Activated B cell treated with CpG ODN at 0.5 μM for 24 hours (primary cell): ENCODE measurements around the gene PCNX1. TPM values are rescaled to one million over a fixed set of nuclear protein-coding genes. Genes with fewer than 3 reads are reported as not detected.

Experiments
- ATAC-seq: fragments of 200-7000 bp; cut with Tn5 transposase; one replicate; pipeline ENCODE4 v1.10.0; 2021; ENCODE audit warnings: low read depth, mild to moderate bottlenecking, moderate library complexity
- CTCF ChIA-PET: fragments of 350-600 bp; sonication (Branson Sonifier 250); formaldehyde crosslinking; loops from one replicate; lab custom pipeline; 2021; ENCODE audit warnings: antibody characterized with exemption; lab: Charles Lee
- POLR2A ChIA-PET: fragments of 350-600 bp; sonication (Branson Sonifier 250); formaldehyde crosslinking; loops from one replicate; lab custom pipeline; 2021; ENCODE audit warnings: antibody characterized with exemption; lab: Charles Lee
- DNase-seq: peaks from one replicate; pipeline ENCODE4 v3.0.0; 2022
- H3K27ac Mint-ChIP-seq: one replicate; pipeline ENCODE4 v1.8.0; 2020; ENCODE audit warnings: mixed read lengths
- H3K27me3 Mint-ChIP-seq: one replicate; pipeline ENCODE4 v1.8.0; 2021; ENCODE audit warnings: mixed read lengths
- H3K36me3 Mint-ChIP-seq: one replicate; pipeline ENCODE4 v1.8.0; 2021; ENCODE audit warnings: low read depth, mixed read lengths
- H3K4me1 Mint-ChIP-seq: one replicate; pipeline ENCODE4 v1.8.0; 2021; ENCODE audit warnings: mixed read lengths
- H3K4me3 Mint-ChIP-seq: one replicate; pipeline ENCODE4 v1.8.0; 2020; ENCODE audit warnings: mild to moderate bottlenecking, mixed read lengths
- H3K9me3 Mint-ChIP-seq: one replicate; pipeline ENCODE4 v1.8.0; 2020; ENCODE audit warnings: mixed read lengths
- intact Hi-C: fragments of 100-400 bp; cut with micrococcal nuclease; formaldehyde crosslinking; loops from one replicate; pipeline ENCODE4 v1.15.1; 2024
- total RNA-seq: library from RNA; stranded (reverse); gene quantifications from 2 replicates; pipeline ENCODE4 v1.2.3, GENCODE V29; 2022
- TF ChIP-seq, protein P1 (sequence below): fragments of 200-600 bp; IDR thresholded peaks from one replicate; pipeline ENCODE4 v1.8.0; 2022; ENCODE audit warnings: antibody characterized with exemption, mild to moderate bottlenecking

The PCNX1 gene
- total RNA-seq, 1 donor from 2014 or later = 64.7 TPM

- intact Hi-C loops = no loop called here
- no peak overlapping the region for H3K27ac Mint-ChIP-seq
- peaks cover 72% of the 10 kb centered on the region for H3K36me3 Mint-ChIP-seq
- no peak overlapping the region for H3K4me3 Mint-ChIP-seq
- ChIA-PET POLR2A (interaction anchor here (0.6 kb wide), 1 partner anchor 49 kb away, joined by 3 read pairs; no protein-coding TSS in a partner anchor), CTCF (no interaction called here)
- H3K9me3 Mint-ChIP-seq = no peaks in the 10 kb centered on the region
- no peaks in the 10 kb centered on the region for H3K4me1 Mint-ChIP-seq
- H3K27me3 Mint-ChIP-seq = no peaks in the 10 kb centered on the region
- TF ChIP-seq, protein P1, sequence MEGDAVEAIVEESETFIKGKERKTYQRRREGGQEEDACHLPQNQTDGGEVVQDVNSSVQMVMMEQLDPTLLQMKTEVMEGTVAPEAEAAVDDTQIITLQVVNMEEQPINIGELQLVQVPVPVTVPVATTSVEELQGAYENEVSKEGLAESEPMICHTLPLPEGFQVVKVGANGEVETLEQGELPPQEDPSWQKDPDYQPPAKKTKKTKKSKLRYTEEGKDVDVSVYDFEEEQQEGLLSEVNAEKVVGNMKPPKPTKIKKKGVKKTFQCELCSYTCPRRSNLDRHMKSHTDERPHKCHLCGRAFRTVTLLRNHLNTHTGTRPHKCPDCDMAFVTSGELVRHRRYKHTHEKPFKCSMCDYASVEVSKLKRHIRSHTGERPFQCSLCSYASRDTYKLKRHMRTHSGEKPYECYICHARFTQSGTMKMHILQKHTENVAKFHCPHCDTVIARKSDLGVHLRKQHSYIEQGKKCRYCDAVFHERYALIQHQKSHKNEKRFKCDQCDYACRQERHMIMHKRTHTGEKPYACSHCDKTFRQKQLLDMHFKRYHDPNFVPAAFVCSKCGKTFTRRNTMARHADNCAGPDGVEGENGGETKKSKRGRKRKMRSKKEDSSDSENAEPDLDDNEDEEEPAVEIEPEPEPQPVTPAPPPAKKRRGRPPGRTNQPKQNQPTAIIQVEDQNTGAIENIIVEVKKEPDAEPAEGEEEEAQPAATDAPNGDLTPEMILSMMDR = no peak
- no peak for DNase-seq
- ATAC-seq = no peak
Observed at GRCh38 chr14:71056168-71056567, 148.9 kb downstream of the PCNX1 start.

DNA sequence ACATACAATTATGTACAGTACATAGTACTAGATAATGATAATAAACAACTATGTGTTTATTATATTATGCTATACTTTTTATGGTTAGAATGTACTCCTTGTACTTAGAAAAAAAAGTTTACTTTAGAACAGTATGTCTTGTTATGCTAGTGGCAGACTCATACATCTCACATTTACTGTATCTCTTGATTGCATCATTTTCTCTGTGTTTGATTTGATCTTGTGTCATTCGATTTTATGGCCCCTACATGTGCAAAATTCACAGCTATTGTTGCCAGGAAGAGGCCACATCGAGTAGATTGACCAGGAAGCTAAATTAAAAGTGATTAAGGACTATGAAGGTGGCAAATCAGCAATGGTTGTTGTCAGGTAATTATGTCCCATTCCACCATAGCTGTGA lies 153.0 kb downstream of the PCNX1 start:
- H3K9me3 Mint-ChIP-seq = peaks cover 2% of the 10 kb centered on the region
- no peak overlapping the region for H3K4me3 Mint-ChIP-seq
- peaks cover 80% of the 10 kb centered on the region for H3K36me3 Mint-ChIP-seq
- H3K27ac Mint-ChIP-seq = no peak overlapping the region
- intact Hi-C loops = no loop called here
- H3K4me1 Mint-ChIP-seq = no peaks in the 10 kb centered on the region
- H3K27me3 Mint-ChIP-seq = no peaks in the 10 kb centered on the region
- POLR2A ChIA-PET = no interaction called here
- ATAC-seq (no peak), DNase-seq (no peak)
- TF ChIP-seq, protein P1 = no peak
- CTCF ChIA-PET = no interaction called here

GRCh38 chr14:71060825-71061455 lies 153.7 kb downstream of the PCNX1 start:
- peaks cover 84% of the 10 kb centered on the region for H3K36me3 Mint-ChIP-seq

GRCh38 chr14:71061458-71061857 lies 154.2 kb downstream of the PCNX1 start:
- H3K27ac Mint-ChIP-seq = no peak overlapping the region
- H3K4me1 Mint-ChIP-seq = no peaks in the 10 kb centered on the region
- POLR2A ChIA-PET = no interaction called here
- peaks cover 5% of the 10 kb centered on the region for H3K9me3 Mint-ChIP-seq
- intact Hi-C loops = no loop called here
- ATAC-seq (no peak), DNase-seq (no peak)
- peaks cover 89% of the 10 kb centered on the region for H3K36me3 Mint-ChIP-seq
- TF ChIP-seq, protein P1 = no peak
- H3K4me3 Mint-ChIP-seq = no peak overlapping the region
- no peaks in the 10 kb centered on the region for H3K27me3 Mint-ChIP-seq
- CTCF ChIA-PET = no interaction called here

More at GRCh38 chr14:71060825-71061455, 153.7 kb downstream of the PCNX1 start:
- Mint-ChIP-seq H3K4me1 (no peaks in the 10 kb centered on the region), H3K27me3 (no peaks in the 10 kb centered on the region), H3K9me3 (peaks cover 5% of the 10 kb centered on the region), H3K27ac (no peak overlapping the region), H3K4me3 (no peak overlapping the region)
- intact Hi-C loops = no loop called here
- DNase-seq (no peak), ATAC-seq (no peak)
- CTCF ChIA-PET = no interaction called here
- POLR2A ChIA-PET = no interaction called here
- TF ChIP-seq, protein P1 = no peak

DNA sequence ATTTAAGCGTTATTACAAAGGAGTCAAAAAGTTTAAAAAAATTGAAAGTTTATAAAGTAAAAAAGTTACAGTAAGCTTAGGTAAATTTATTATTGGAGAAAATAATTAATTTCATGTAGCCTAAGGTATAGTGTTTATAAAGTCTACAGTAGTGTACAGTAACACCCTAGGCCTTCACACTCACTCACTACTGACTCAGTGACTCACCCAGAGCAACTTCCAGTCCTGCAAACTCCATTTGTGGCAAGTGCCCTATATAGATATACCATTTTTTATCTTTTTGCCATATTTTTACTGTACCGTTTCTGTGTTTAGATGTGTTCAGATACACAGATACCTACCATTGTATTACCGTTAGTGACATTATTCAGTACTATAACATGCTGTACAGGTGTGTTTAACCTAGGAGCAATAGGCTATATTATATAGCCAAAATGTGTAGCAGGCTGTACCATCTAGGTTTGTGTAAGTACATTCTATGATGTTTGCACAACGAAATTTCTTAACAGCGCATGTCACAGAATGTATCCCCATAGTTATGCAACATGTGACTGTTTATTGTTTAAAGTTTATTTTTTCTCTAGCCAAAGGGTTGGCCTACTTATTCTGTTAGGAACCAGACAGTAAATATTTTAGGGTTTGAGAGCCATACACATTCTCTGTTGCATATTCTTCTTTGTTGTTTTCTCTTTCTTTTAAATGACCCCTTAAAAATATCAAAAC lies 155.5 kb downstream of the PCNX1 start:
- POLR2A ChIA-PET = no interaction called here
- peaks cover 5% of the 10 kb centered on the region for H3K9me3 Mint-ChIP-seq
- H3K27ac Mint-ChIP-seq = no peak overlapping the region
- H3K4me3 Mint-ChIP-seq = no peak overlapping the region
- CTCF ChIA-PET = no interaction called here
- TF ChIP-seq, protein P1 = no peak
- no peak for DNase-seq
- intact Hi-C loops = no loop called here
- no peak for ATAC-seq
- H3K27me3 Mint-ChIP-seq = no peaks in the 10 kb centered on the region
- H3K4me1 Mint-ChIP-seq = no peaks in the 10 kb centered on the region
- H3K36me3 Mint-ChIP-seq = peaks cover 92% of the 10 kb centered on the region
